Ammon's horn (tissue), 1 donor: ENCODE data around the gene ZNF397.

Experiments
- DNase-seq: peaks from one replicate; pipeline ENCODE4 v3.0.0-alpha.2; 2016; ENCODE audit warnings: low spot score

The ZNF397 gene

DNA sequence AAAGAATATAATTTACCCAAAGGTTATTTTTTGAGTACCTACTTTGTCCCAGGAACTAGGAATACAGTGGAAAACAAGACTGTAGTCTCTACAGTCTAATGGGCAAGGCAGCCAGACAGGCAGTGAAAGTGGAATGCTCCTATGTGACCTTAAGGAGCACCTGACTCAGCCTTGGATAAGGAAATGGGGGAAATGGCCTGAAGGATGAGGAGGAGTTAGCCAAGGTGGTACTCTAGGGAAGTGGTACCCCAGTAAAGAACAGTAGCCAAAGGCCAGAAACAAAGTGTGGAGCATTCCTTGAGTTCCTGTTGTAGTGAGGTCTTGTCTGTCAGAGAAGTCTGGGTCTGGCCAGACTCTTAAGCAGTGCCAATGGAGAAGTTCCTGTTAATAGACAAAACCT is 6.0 kb downstream of the ZNF397 start:
- DNase-seq: no peak

DNA sequence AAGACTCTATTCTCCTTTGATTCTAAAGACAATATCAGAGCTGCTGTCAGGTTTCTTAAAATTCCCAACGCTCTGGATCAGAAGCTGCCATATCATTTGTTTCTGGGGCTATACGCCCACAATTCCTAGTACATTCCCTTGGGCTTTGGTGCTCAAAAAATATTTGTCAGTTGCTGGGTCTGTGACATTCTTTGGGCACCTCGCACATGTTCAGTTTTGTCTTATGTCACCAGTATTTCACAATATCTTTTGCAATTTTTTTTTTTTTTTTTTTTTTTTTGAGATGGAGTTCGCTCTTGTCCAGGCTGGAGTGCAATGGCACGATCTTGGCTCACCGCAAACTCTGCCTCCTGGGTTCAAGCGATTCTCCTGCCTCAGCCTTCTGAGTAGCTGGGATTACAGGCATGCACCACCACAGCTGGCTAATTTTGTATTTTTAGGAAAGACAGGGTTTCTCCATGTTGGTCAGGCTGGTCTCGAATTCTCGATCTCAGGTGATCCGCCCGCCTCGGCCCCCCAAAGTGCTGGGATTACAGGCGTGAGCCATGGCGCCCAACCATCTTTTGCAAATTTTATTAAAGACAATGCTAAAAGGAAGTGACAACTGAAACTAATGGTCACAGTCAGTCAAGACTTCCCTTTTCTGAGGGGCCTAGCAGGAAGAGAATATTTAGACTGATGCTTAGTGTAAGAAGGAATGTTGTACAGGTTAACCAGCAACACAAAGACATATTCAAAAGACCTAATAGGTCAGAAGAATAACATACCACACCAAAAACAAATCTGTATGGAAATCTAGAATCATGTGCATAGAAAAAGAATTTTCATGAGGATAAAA is 6.8 kb downstream of the ZNF397 start:
- peak; percentile 27 for DNase-seq

DNA sequence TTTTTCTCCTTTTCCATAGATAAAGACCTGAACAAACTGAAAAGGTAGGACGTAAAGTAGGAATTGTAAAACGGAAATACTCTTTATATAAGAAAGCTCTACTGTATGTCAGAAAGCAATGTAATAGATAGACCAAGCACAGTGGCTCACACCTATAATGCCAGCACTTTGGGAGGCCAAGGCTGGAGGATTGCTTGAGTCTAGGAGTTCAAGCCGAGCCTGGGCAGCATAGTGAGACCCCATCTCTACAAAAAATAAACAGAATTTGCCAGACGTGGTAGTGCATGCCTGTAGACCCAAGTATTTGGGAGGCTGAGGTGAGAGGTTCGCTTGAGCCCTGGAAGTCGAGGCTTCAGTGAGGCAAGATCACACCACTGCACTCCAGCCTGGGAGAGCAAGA is 7.6 kb downstream of the ZNF397 start:
- DNase-seq: no peak

DNA sequence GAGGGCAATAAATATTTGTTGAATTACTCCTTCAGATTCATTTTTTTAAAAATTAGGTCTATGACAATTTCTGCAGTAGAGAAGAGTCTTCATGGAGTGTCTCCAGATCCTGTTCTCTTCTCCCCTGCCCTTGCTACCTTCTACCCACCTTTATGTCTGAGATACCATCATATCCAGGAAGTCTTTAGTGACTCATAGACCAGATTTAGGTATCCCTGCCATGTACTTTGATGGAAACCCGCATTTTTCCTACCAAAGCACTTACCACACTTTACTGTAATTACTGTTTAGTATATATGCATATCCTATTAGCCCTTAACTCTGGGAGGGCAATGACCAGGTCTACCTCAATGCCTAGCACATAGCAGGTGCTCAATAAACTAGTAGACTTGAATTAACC is 11.6 kb downstream of the ZNF397 start:
- no peak for DNase-seq

DNA sequence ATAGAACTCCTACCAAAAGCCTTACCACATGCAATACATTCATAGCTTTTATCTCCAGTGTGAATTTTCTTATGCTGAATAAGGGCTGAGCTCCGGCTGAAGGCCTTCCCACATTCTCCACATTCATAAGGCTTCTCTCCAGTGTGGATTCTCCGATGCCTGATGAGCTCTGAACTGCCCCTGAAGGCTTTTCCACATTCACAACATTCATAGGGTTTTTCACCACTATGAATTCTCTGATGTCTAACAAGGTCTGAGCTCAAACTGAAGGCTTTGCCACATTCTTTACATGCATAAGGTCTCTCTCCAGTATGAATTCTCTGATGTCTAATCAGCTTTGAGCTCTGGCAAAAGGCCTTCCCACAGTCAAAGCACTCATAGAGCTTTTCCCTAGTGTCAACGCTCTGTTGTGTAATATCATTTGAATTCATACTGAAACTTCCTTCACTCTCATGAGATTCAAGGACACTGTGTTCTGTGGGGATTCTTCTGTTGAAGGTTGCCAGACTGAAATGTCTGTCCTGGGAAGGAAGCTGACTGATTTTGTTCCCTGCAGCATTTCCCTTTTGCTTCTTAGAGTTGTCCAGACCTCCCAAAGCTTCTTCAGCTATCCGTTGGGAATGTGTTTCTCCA is 12.9 kb downstream of the ZNF397 start:
- DNase-seq: no peak

DNA sequence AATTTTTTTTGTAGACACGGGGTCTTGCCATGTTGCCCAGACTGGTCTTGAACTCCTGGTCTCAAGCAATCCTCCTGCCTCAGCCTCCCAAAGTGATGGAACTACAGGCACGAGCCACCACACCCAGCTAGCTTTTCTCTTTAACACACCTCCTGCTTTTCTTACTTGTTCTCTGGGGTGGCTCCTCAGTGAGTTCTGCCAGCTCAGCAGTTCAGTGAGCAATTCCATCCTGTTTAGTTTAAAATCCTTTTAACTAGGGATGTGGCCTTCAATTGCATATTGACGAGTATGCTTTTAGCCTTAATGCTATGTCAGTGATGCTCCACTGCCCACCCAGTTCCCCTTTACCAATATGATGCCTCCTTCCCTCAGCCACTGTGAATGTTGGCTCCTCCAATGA is 16.1 kb downstream of the ZNF397 start:
- DNase-seq: no peak

DNA sequence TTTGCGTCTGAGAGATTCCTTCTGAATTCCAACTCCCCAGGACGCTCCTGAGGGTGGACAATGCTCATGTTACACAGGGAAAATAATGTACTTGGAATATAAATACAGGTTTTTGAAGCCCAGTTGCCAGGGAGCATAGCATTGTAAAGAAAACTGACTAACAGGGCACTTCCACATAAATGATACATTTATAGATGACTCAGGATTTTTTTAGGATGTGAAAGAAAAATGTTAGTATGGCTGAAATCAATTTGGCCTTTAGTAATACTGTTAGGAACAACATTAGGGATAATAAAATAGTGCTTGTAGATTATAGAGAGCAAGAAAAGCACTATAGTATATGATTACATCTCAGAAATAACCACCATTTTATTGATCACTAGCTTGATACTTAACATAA is 23.6 kb downstream of the ZNF397 start:
- no peak for DNase-seq

DNA sequence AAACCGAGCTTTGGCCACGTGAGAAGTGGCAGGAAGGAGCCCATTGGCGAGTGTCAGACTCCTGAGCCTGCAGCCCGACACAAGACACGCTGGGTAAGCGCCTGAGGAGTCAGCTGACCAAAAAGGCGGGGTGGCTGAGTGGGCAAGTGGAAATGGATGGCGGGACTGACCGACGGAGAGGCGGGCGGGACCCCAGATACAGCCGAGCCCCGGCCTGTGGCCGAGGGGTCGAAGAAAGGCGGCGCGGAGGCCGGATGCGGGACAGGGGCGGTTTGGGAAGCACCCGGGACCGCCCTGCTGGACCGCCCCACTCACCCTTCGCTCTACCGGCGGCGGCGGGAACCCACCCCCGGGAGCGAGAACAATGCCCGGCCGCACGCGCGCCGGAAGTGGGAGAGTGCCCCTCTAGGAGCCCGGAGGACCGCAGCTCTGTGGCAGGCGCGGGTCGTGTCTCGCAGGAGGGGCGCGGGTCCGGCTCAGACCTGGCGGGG is 26.4 kb downstream of the ZNF397 start:
- DNase-seq: peak; percentile 86

DNA sequence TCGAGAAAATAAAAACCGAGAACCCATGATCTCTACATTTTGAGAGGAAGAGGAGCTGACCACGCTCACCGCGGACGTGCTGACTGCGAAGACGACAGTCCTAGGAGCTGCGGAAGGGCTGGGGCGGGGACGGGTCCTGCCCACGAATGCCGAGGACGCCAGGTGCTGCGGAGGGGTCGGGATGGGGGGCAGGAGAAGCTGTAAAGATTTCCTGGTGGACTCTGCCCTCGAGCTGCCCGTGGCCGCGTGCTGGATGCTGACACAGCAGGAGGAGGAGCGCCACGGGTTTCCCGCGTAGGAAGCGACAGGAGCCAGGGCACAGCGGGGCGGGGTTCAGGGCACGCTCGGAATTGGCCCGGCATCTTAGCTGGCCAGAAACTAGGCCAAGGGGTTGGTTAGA is 27.0 kb downstream of the ZNF397 start:
- no peak for DNase-seq

DNA sequence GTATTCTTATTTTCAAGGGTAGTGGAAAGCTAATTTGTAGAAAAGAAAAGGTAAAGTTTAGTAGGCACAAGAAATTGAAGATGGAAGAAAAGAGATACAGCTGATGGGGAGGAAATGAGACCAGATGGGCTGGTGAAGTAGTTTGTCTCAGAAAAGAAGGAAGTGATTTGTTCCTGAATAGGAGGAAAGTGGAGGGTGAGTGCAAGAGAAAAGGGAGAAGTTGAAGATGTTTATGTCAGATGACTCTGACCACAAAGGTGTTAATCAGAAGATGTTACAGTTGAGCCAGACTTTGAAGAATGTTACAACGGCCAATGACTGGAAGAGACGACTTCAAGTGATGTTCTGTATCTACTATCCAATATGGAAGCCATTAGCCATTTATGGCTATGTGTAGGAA is 28.0 kb downstream of the ZNF397 start:
- DNase-seq: peak; percentile 41

DNA sequence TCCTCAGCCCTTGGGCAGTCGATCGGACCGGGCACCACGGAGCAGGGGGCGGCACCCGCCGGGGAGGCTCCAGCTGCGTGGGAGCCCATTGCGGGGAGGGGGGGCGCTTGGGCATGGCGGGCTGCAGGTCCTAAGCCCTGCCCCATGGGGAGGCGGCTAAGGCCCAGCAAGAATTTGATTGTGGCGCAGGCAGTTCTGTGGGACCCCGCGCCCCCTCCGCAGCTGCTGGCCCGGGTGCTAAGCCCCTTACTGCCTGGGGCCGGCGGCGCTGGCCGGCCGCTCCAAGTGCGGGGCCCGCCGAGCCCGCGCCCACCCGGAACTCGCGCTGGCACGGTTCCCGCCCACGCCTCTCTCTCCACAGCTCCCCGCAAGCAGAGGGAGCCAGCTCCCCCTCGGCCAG is 30.8 kb downstream of the ZNF397 start:
- DNase-seq: no peak

DNA sequence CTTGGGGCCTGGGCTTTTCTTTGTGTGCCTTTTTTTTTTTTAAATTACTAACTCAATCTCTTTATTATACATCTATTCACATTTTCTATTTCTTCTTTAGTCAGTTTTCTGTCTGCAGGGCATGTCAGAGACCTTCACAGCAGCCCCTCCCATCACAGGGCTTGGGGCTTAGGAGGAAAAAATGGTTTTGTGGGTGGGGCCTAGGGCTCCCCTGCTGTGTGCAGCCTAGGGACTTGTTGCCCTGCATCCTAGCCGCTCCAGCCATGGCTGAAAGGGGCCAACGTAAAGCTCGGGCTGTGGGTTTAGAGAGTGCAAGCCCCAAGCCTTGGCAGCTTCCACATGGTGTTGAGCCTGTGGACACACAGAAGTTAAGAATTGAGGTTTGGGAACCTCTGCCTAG is 35.4 kb downstream of the ZNF397 start:
- no peak for DNase-seq

DNA sequence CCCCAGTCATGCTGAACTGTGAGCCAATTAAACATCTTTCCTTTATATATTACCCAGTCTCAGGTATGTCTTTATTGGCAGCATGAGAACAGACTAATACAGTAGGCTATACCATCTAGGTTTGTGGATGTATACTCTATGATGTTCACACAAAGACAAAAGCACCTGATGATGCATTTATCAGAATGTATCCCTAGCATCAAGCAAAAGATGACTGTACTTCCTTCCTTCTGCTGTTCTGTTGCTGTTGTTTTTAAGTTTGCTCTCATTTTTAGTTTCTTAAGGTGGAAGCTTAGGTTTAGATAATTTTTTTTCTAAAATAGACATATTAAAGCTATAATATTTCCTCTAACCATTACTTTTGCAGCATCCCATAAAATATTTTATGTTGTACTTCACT is 36.8 kb downstream of the ZNF397 start:
- DNase-seq: no peak

DNA sequence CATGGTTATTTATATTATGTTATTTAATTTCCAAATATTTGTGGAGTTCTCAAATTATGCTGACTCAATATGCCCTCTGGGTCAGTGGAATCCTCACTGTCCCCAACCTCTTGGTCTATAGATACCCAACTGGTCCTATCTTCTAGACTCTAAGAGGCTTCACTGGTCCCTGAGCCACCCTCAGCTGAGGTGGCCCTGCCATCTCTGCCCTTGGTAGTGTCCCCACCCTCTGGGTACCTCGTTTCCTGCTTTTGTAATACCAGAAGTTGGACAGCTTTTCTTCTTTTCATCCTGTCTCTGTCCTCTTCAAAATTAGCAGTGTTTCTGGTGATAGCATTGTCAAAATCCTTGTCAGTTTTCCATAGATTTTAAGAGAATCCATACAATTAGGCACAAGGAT is 37.3 kb downstream of the ZNF397 start:
- no peak for DNase-seq

DNA sequence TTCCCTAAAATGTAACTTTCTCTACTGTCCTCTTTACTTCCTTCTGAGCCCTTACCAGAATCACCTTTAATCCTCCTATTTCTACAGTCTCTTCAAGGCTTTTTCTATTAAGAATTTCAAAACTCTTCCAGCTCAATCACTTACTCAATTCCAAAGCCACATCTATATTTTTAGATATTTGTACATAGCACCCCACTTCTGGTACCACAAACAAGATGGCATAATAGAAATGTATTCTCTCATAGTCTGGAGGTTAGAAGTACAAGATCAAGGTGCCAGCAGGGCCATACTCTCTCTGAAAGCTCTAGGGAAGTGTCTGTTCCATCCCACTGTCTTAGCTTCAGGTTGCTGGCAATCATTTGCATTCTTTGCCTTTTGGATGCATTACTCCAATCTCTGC is 38.1 kb downstream of the ZNF397 start:
- DNase-seq: no peak

DNA sequence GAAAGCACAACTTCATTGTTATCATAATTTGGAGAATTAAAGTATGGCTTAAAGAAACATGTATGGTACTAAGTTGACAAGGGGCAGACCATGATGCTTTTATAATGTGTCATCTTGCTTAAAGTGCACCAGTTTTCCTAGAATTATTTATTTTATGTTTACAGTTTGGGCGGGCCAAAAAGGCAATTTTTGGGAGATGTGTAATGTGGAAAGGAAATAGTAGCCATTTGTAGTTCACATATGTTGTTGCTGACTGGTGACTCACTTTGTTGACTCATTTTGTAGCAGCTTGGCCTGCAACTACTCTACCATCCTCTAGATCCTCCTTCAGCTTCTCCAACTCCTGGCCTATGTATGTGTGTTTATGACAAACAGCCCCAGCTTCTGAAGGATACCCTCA is 41.5 kb downstream of the ZNF397 start:
- DNase-seq: peak; percentile 18

DNA sequence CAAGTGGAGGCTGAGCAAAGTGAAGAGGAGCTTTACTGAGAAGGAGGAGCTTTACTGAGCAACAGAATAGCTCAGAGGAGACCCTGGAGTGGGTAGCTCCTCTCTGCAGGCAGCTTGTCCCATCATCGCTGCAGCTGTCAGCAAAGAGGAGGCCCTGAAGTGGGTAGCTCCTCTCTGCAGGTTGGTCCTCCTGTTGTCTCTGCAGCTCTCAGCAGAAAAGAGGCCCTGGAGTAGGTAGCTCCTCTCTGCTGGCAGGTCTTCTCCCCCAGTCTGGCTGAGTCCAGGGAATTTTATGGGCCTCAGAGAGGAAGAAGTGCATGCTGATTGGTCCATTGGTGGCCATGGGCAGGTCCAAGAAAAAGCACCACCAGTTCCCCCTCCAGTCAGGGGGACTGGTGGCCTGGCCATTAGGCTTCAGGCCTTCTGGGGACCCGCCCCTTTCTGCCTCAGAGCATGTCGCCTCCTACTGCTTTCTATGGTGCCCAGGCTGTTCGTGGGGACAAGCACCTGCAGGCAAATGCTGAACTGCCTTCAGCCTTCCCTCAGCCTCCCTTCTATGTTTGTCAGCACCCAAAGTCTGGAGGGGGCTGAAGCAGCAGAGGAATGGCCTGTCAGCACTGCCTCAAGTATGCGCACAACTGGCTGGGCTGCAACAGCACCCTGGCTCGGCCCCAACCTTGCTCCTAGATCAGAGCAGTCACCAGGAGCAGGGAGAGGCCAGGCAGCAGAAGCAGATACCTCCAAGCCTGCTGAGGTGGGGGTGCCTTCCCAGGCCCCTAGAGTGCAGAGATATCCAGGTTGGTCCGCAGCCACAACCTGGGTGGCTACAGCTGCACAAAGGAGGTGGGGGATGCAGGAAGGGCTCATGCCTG is 43.3 kb downstream of the ZNF397 start:
- DNase-seq: no peak

DNA sequence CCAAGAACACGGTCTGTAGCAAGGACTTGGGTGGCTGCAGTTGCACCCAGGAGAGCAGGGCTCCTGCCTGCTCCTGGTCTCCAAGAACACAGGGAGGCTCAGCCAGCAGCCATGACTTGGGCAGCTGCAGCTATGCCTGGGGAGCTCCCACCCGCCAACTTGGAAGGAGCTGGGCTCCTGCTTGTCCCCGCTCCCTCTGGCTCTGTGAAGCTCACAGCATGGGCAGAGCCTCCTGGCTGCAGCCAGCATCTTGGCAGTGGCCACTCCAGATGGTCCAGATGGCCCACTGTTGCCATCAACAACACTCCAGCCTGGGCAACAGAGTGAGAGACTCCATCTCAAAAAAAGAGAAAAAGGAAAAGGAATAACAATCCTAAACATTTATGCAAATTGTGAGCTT is 44.0 kb downstream of the ZNF397 start:
- DNase-seq: peak; percentile 18

DNA sequence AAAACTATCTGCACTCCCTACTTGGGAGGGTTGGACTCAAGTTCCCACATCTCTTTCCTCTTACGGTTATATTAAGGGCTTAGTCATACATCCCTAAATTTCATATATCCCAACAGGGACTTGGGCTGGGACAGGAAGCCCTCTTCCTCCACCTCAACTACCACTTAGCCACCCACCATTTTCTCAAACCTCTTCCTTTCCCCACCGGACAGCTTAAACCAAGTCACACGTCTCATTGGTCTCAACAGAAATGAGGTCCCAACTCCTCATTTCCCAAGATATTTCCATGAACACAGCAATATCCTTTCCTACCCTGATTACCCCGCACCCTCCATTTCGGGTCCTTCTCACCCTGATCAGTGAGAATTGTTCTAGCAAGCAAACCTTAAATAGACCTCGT is 48.5 kb downstream of the ZNF397 start:
- no peak for DNase-seq

DNA sequence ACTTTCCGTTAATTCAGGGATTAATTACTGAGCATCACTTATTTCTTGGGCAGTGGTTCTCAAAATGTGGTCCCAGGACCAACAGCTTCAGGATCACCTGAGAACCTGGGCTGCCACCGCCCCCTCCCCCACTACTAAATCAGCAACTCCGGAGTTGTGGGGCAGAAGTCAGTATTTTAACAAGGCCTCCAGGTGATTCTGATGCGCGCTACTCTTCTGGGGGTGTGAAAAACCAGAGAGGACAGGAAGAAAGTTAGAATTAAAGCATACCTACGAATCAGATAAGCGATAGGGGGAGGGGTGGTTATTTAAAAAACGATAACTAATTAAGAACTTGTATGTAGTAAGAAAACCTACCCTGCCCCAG is 48.9 kb downstream of the ZNF397 start:
- DNase-seq: no peak

DNA sequence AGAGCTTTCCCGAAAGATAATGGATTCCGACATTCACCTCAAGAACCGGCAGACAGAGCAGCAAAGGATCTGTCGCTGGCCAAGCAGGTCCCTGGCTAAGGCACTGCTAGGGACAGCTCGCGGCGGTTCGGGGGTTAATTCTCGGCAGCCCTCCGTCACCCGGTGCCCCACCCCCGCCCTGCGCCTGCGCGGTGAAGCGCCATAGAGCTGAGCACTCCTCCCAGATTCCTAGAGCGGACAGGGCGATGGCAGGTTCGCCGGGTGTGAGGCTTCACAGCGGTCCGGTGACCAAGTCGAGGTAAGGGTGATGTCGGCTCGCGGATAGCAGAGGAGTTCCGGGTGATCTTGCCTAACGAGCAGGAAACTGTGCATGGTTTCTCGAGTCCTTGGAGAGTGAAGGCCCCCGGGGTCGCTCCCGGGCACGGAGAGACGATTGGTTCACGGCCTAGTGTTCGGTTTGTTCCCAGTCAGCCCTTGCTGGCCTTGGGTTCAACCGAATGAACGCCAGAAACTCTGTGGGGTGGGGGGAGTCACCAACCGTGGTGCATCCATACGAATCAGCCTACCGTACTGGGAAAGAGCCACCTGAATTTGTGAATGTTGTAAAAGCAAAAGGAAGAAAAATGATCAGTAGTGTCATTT is 49.4 kb downstream of the ZNF397 start, which contains the start of gene ZSCAN30:
ZSCAN30 (minus strand) TSS at position 136 of the 642 bp plus-strand sequence. CDS start 25,877 bp downstream, outside the sequence.
- DNase-seq: peak; percentile 97

DNA sequence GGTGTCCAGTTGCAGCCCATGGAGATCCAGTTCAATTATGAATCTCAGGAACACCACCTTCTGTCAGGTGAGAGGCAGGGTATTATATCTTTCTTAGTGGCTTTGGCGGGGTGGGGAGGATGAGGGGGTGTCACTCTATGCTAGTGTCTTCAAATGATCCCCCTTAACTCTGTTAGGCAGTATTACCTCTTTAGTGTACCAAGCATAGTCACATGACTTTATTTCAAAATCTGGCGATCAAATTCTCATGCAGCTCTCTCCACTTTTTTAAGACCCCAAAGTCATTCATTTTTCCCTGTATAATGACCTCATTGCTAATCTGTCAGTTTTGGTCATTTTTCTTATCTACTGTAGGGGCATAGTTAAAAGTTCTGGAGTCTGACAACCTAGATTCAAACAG is 50.3 kb downstream of the ZNF397 start:
- DNase-seq: no peak
